ENCODE results near the gene INO80E.

DNA sequence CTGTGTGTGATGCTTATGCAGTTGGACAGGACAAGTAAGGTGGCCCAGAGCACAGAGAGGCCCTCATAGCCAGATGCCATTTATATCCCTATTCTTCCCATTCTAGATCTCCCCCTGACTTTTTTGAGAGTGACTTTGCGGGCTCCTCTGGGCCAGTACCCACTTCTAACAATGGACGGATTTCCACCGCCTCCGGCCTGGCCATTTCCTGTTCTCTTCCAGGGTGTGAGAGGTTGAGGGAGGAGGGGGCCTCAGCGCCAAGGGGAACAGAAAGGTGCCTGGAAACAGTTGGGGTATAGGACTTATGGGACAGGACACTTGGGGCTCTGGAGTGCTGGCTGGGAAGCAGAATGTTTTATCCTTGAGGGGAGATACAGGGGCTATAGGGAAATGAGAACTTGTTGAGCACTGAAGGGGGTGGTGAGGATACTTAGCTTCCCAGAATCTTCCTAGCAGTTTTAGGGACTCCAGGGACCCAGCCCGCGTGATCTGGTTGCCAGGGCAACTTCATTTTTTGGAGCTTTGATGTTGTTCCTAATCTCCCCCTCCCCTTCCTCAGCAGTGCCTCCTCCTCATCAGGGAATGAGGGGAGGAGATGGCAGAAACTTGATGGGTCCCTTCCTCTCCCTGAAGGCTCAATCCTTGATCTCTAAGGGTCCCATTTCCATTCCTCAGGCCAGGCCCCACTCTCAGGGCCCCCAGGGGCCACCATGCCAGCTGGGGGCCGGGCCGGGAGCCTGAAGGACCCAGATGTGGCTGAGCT is 18.8 kb upstream of the INO80E start:
- TF ChIP-seq, protein P1, sequence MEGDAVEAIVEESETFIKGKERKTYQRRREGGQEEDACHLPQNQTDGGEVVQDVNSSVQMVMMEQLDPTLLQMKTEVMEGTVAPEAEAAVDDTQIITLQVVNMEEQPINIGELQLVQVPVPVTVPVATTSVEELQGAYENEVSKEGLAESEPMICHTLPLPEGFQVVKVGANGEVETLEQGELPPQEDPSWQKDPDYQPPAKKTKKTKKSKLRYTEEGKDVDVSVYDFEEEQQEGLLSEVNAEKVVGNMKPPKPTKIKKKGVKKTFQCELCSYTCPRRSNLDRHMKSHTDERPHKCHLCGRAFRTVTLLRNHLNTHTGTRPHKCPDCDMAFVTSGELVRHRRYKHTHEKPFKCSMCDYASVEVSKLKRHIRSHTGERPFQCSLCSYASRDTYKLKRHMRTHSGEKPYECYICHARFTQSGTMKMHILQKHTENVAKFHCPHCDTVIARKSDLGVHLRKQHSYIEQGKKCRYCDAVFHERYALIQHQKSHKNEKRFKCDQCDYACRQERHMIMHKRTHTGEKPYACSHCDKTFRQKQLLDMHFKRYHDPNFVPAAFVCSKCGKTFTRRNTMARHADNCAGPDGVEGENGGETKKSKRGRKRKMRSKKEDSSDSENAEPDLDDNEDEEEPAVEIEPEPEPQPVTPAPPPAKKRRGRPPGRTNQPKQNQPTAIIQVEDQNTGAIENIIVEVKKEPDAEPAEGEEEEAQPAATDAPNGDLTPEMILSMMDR (conservative IDR thresholded peaks at IDR 0.05; ENCODE audit: low read depth, low read length): no peak
- no peak for TF ChIP-seq EZH2 (IDR thresholded peaks at IDR 0.05; ENCODE audit: borderline replicate concordance, low read depth, low read length, poor library complexity, severe bottlenecking)
